Glutamatergic neuron (in vitro differentiated cells): ENCODE results near the gene ATP2C1. TPM values are rescaled to one million over a fixed set of nuclear protein-coding genes. Genes with fewer than 3 reads are reported as not detected.
"Not testable (repeated sequence)": the region's sequence is repeated elsewhere in the genome, so short reads cannot be mapped to it uniquely, and the experiment has no call there.

ENCODE experiments used
- DNase-seq: peaks from one replicate; pipeline ENCODE4 v3.0.0; 2022
- H3K27ac Mint-ChIP-seq: one replicate; pipeline ENCODE4 v1.8.0; 2020; ENCODE audit warnings: mild to moderate bottlenecking, mixed read lengths, inconsistent platforms; ENCODE audit not compliant: unreplicated experiment
- H3K27me3 Mint-ChIP-seq: one replicate; pipeline ENCODE4 v1.8.0; 2020; ENCODE audit warnings: mild to moderate bottlenecking, moderate library complexity, mixed read lengths, inconsistent platforms; ENCODE audit not compliant: unreplicated experiment
- H3K36me3 Mint-ChIP-seq: one replicate; pipeline ENCODE4 v1.8.0; 2020; ENCODE audit warnings: mild to moderate bottlenecking, mixed read lengths, inconsistent platforms; ENCODE audit not compliant: unreplicated experiment
- H3K4me1 Mint-ChIP-seq: one replicate; pipeline ENCODE4 v1.8.0; 2020; ENCODE audit warnings: mild to moderate bottlenecking, low read depth, mixed read lengths, inconsistent platforms; ENCODE audit not compliant: unreplicated experiment
- H3K4me3 Mint-ChIP-seq: one replicate; pipeline ENCODE4 v1.8.0; 2020; ENCODE audit warnings: mild to moderate bottlenecking, mixed read lengths, inconsistent platforms; ENCODE audit not compliant: unreplicated experiment
- H3K9me3 Mint-ChIP-seq: one replicate; pipeline ENCODE4 v1.8.0; 2020; ENCODE audit warnings: mild to moderate bottlenecking, moderate library complexity, mixed read lengths, inconsistent platforms; ENCODE audit not compliant: unreplicated experiment
- total RNA-seq: library from RNA; stranded (reverse); fragmentation: NEBNext Ultra II Directional; extraction: Animal tissue kit (Norgen Biotek cat#: 25700); gene quantifications from one replicate; pipeline ENCODE4 v1.2.1, GENCODE V29; 2021; ENCODE audit not compliant: unreplicated experiment
- TF ChIP-seq, protein P1 (sequence below): fragments of 200-600 bp; sonication (generic); IDR thresholded peaks from one replicate; pipeline ENCODE4 v1.5.0; 2021; ENCODE audit not compliant: partially characterized antibody, unreplicated experiment

ATP2C1 gene
- total RNA-seq, 1 donor from 2014 or later, result 130 TPM

DNA sequence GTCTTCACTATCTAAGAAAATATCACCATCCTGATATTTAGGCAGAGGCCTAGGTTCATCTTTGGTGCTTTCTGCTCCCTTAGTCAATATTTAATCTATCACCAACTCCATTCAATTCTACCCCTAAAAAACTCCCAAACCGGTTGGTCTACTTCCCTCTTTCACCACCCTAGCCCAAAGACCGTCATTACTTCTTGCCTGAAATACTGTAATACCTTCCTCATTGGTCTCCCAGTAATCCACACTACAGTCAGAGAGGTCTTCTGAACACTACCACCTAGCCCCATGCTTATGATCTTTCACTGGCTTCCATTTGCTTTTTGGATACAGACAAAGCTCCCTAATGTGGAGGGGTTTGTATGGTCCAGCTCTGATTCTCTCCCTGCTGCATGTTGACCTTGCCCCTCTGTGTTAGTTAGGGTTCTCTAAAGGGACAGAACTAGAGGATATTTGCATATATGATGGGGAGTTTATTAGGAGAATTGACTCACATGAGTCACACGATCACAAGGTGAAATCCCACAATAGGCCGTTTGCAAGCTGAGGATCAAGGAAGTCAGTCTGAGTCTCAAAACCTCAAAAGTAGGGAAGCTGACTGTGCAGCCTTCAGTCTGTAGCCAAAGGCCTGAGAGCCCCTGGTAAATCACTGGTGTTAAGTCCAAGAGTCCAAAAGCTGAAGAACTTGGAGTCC lies 36.4 kb upstream of the ATP2C1 start:
- Mint-ChIP-seq H3K4me1 (no peaks in the 10 kb centered on the region), H3K4me3 (no peak overlapping the region), H3K27me3 (no peaks in the 10 kb centered on the region), H3K36me3 (no peaks in the 10 kb centered on the region), H3K9me3 (peaks cover 1% of the 10 kb centered on the region), H3K27ac (no peak overlapping the region)
- no peak for DNase-seq
- TF ChIP-seq, protein P1, sequence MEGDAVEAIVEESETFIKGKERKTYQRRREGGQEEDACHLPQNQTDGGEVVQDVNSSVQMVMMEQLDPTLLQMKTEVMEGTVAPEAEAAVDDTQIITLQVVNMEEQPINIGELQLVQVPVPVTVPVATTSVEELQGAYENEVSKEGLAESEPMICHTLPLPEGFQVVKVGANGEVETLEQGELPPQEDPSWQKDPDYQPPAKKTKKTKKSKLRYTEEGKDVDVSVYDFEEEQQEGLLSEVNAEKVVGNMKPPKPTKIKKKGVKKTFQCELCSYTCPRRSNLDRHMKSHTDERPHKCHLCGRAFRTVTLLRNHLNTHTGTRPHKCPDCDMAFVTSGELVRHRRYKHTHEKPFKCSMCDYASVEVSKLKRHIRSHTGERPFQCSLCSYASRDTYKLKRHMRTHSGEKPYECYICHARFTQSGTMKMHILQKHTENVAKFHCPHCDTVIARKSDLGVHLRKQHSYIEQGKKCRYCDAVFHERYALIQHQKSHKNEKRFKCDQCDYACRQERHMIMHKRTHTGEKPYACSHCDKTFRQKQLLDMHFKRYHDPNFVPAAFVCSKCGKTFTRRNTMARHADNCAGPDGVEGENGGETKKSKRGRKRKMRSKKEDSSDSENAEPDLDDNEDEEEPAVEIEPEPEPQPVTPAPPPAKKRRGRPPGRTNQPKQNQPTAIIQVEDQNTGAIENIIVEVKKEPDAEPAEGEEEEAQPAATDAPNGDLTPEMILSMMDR, result no peak

DNA sequence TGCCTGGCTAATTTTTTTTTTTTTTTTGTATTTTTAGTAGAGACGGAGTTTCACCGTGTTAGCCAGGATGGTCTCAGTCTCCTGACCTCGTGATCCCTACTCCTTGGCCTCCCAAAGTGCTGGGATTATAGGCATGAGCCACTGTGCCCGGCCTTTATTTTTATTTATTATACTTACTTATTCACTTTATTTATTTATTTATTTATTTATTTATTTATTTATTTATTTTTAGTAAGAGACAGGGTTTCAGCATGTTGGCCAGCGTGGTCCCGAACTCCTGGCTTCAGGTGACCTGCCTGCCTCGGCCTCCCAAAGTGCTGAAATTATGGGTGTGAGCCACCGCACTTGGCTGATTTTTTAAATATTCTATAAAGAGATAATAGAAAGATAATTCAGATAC lies 31.8 kb upstream of the ATP2C1 start:
- not testable (repeated sequence) for H3K4me1 Mint-ChIP-seq, H3K27me3 Mint-ChIP-seq, H3K27ac Mint-ChIP-seq, H3K4me3 Mint-ChIP-seq, H3K9me3 Mint-ChIP-seq, DNase-seq, H3K36me3 Mint-ChIP-seq

DNA sequence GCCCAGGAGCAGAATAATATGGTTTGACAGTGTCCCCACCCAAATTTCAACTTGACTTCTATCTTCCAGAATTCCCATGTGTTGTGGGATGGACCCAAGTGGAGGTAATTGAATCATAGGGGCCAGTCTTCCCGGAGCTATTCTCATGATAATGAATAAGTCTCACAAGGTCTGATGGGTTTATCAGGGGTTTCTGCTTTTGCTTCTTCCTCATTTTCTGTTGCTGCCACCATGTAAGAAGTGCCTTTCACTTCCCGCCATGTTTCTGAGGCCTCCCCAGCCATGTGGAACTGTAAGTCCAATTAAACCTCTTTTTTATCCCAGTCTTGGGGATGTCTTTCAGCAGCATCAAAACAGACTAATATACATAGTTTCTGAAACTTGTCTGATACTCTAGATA lies 28.4 kb upstream of the ATP2C1 start:
- H3K4me3 Mint-ChIP-seq, result no peak overlapping the region
- TF ChIP-seq, protein P1, result no peak
- DNase-seq, result no peak
- H3K27ac Mint-ChIP-seq, result no peak overlapping the region
- no peaks in the 10 kb centered on the region for H3K27me3 Mint-ChIP-seq
- H3K4me1 Mint-ChIP-seq, result no peaks in the 10 kb centered on the region
- H3K9me3 Mint-ChIP-seq, result no peaks in the 10 kb centered on the region
- no peaks in the 10 kb centered on the region for H3K36me3 Mint-ChIP-seq

DNA sequence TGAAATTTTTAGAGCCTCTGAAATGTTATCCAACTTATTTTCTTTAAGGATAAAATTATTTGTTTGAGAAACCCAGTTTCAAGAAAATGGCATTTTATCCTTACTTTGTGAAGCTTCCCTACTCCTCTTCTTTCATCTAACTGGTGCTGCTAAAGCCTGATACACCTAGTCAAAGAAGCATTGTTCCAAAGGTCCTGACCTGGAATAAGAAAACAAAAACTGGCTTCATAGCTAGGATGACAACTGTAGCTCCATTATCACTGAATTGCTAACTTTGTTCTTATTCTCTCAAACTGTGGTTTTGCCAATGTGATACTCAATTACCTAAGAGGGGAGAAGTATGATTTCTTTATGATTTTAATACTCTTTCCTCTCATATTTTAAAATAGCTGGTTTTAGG lies 27.6 kb upstream of the ATP2C1 start:
- TF ChIP-seq, protein P1, result no peak
- Mint-ChIP-seq H3K27ac (no peak overlapping the region), H3K36me3 (no peaks in the 10 kb centered on the region), H3K4me3 (no peak overlapping the region), H3K4me1 (no peaks in the 10 kb centered on the region), H3K27me3 (no peaks in the 10 kb centered on the region), H3K9me3 (no peaks in the 10 kb centered on the region)
- no peak for DNase-seq

DNA sequence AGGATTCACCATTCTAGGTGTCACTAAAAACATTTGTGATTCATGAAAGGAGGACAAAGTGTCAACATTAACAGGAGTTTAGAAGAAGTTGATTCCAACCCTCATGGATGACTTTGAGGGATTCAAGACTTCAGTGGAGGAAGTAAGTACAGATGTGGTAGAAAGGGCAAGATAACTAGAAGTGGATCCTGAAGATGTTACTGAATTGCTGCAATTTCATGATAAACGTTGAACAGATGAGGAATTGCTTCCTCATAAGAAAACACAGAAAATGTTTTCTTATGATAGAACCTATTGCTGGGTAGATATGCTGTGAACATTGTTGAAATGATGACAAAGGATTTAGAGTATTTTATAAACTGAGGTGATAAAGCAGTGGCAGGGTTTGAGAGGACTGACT lies 23.5 kb upstream of the ATP2C1 start:
- no peaks in the 10 kb centered on the region for H3K27me3 Mint-ChIP-seq
- no peak overlapping the region for H3K4me3 Mint-ChIP-seq
- H3K36me3 Mint-ChIP-seq, result no peaks in the 10 kb centered on the region
- H3K9me3 Mint-ChIP-seq, result no peaks in the 10 kb centered on the region
- no peaks in the 10 kb centered on the region for H3K4me1 Mint-ChIP-seq
- H3K27ac Mint-ChIP-seq, result no peak overlapping the region
- TF ChIP-seq, protein P1, result no peak
- DNase-seq, result no peak
